GM12875 (cell line): ENCODE measurements around the gene TBX4.
"Not testable (repeated sequence)": the region's sequence is repeated elsewhere in the genome, so short reads cannot be mapped to it uniquely, and the experiment has no call there.

Experiments
- H3K4me3 ChIP-seq: one replicate; pipeline ENCODE4 v1.5.1; 2011; ENCODE audit warnings: low read depth, low read length, control low read depth
- CTCF ChIP-seq: IDR thresholded peaks from 2 replicates; pipeline ENCODE4 v1.5.1; 2011; ENCODE audit warnings: low read depth, mild to moderate bottlenecking, control low read depth, inconsistent platforms, low read length, moderate library complexity, borderline replicate concordance; ENCODE audit not compliant: insufficient read depth

The TBX4 gene

GRCh38 chr17:61500287-61500686 is 48.1 kb downstream of the TBX4 start:
- no peak overlapping the region for H3K4me3 ChIP-seq
- TF ChIP-seq CTCF: no peak

DNA sequence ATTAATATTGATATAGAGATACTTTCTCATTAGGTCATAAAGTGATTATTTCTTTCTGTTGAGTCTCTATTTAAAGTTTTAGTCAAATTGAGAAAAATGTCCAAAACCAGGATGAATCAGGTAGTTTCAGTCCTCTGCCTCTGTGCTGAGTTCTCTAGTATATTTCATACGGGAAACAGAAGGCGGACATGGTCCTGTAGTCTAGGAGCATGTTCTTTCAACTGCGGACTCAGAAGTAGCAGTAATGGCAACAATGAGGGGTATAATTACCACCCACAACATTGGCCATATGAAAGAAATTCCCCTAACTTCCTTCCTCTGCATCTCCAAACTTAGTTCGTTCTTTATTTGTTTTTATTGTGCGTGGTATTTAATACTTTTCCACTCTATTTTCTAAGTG is 50.1 kb downstream of the TBX4 start:
- no peak for TF ChIP-seq CTCF
- H3K4me3 ChIP-seq: no peak overlapping the region

GRCh38 chr17:61503961-61504360 is 51.7 kb downstream of the TBX4 start:
- no peak for TF ChIP-seq CTCF
- no peak overlapping the region for H3K4me3 ChIP-seq

DNA sequence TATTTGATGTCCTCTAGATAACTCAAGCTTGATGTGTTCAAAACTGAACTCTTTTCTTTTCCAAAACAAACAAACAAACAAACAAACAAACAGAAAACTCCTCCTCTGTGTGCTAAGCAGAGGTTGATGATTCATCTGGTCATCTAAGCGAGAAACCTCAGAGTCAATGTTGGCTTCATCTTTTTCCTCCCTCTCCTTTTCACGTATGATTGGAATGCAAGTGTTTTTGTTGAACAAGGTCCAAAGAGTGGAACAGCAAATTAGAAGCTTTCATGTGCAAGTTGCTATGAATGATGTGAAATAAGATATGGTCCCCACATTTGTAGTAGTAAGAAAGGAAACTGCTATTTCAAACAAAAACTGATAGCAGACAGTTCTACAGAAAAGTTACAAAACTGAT is 52.5 kb downstream of the TBX4 start:
- no peak overlapping the region for H3K4me3 ChIP-seq
- no peak for TF ChIP-seq CTCF

GRCh38 chr17:61505846-61506627 is 53.8 kb downstream of the TBX4 start:
- TF ChIP-seq CTCF: no peak
- no peak overlapping the region for H3K4me3 ChIP-seq

DNA sequence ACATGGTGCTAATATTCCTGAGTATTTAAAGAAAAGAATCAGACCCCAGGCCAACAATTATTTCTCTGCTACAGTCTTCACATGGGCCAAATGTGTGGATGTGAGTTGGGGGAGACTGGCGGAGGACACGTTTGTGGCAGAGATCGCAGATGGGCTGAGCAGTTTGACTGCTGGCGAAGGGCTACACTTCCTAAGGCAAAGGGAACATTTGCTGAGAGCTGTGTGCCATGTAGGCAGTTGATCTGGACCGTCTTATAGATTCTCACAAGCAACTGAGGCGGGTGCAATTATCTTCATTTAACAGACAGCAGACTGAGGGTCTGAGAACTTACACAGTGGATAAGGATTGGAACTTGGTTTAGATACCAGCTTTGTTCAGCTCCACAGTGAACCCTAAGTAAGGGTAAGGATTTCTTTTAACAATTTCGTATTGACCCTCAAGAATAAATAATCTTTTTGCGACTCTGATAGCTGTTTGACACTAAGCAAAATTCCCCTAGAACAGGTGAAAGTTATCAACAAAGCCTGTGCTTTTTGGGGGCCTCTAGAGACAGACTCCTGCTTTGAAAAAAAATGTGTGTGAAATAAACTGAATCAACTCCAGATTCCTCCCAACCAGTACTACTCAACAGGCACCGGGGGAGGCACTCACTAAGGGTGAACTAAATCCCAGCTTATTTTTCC is 55.3 kb downstream of the TBX4 start:
- H3K4me3 ChIP-seq: no peak overlapping the region
- TF ChIP-seq CTCF: no peak

DNA sequence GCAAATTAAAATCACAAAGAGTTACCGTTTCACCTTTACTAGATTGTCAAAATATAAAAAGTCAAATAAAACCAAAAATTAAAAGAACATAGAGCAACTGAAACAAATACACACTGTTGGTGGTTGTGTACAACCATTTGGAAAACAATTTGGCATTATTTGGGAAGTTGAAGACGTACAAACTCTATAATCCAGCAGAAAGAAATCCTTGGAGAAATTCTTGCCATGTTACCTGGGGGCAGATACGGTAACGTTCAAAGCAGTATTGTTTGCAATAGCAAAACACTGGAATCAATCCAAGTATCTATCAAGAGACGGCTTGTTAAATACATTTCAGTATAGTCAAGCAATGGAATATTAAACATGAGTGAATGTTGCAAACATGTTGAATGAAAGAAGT is 56.7 kb downstream of the TBX4 start:
- no peak for TF ChIP-seq CTCF
- no peak overlapping the region for H3K4me3 ChIP-seq

DNA sequence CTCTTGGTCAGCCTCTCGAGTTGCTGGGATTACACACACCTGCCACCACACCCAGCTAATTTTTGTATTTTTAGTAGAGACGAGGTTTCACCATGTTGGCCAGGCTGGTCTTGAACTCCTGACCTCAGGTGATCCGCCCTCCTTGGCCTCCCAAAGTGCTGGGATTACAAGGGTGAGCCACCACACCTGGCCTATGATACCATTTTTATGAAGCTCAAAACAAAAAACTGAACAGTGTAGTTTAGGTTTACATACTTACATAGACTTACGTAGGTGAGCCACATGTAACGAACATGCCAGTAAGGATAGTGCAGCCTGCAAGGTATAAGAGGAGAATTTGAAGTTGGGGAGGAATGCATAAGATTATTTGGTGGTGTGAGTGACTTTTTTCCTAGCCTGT is 57.2 kb downstream of the TBX4 start:
- not testable (repeated sequence) for H3K4me3 ChIP-seq
